NK-92 treated with Interleukin-12 subunit alpha and Interleukin-12 subunit beta, amount 100 ng/mL, for 24 hours (cell line): ENCODE measurements around the gene HOXB5.

Experiments
- DNase-seq: peaks from one replicate; lab custom pipeline; 2025; lab: John Stamatoyannopoulos, UW

Gene HOXB5

DNA sequence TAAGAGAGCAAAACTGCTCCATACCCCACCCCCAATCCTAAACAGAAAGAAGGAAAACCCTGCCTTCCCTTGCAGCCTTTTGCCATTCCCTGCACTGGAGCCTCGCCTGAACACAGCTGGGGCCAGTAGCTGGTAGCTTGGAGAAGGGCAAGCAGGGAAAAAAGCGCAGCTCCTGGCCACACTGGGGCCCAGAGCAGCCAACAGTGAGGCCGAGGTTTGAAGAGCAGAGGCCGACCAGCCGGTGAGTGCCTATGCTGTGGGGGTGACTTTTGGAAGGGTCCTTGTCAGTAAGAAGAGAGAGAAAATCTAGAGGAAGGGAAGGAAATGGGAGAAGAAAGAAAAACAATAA, 35.8 kb upstream of the HOXB5 start:
- no peak for DNase-seq

DNA sequence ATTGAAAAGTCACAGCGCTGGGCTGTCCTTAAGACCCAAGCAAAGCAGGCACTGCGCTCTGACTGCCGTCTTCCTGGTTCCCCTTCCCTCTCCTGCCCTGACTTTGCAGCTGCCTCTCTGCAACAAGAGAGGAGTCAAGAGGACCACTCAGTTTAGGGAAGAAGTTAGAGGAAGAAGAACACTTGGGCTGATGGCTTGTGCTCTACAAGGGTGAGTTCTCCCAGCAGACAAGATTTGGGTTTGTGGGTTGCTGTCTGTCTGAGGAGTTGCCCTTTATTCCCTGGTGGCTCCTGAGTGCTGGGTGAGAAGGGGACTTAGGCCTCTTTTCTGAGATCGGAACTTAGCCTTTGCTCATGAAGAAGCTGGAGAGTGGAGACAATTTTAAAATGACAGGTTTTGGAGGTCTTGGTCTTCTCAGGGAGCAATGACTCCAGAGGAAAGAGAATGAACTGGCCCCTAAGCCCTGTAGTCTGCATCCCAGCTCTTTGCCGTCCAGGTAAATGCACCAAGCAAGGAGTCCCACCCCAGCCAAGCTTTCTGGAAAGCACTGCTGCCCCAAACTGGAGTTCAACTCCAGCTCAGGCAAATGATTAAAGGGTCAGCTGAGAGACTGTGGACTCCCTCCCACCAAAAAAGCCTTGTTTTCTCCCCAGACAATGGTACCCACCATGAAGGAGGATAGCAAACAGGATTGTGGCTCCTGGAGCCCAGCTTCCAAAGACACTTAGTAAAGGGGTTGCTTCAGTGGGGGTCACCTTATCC, 35.3 kb upstream of the HOXB5 start:
- DNase-seq = no peak

DNA sequence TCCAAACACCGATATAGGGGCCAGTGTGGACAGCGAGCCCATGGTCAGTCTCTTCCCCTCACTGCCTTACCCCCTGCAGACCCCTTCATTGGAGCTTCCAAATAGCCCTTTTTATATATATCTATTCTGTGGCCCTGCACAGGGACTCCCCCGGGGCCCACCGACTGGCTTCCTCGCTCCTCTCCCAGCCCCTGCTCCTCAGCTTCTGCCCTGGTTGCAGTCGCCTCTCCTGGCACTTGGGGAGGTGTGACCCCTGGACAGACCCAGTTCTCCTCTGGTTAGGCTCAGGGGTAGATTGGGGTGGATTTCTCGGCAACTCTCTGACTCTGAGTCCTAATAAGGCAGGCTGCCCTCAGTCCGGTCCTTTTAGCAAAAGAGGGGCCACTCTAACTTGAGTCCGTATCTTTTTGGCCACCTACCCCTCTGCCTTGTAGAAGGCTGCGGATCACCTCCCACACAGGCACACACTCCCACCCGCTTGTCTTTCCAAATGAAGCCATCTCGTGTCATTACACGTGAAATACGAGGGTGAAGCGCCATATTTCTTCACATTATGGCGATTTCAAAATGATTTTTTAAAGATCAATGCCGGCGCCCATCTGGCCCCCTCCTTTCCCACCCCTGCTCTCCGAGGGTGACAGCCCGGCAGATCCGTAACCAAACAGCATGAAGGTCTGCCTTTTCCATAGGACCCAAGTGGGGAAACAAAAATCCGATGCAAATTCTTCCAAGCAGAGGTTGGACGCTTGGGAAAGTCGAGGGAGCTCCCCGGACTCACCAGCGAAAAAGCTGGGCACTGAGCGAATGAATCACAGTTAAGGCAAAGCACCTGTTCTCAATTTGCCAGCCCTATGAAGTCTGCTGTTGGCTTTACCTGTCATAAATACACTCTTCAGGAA, 34.3 kb upstream of the HOXB5 start:
- no peak for DNase-seq

DNA sequence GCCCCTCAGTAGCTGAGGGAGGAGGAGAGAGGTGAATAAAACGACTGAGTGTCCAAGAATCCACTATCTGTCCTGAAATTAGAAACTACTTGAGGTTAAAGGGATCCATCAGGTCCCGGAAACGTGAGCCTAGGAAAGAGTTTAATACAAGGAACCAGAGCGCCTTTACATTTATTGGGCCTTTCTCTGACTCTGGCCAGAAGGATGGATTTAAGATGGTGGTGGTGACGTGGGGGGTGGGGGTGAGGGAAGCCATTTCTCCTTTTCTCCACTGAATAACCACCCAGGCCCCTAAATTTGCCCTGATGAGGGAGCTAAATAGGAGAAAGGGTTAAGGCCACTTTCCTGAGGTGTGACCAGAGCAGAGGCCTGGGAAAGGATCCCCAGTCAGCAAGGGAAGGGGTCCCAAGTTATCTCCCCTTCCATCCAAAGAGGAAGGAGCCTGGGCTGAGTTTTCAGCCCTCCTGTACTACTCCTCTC, 33.6 kb upstream of the HOXB5 start:
- DNase-seq = no peak

DNA sequence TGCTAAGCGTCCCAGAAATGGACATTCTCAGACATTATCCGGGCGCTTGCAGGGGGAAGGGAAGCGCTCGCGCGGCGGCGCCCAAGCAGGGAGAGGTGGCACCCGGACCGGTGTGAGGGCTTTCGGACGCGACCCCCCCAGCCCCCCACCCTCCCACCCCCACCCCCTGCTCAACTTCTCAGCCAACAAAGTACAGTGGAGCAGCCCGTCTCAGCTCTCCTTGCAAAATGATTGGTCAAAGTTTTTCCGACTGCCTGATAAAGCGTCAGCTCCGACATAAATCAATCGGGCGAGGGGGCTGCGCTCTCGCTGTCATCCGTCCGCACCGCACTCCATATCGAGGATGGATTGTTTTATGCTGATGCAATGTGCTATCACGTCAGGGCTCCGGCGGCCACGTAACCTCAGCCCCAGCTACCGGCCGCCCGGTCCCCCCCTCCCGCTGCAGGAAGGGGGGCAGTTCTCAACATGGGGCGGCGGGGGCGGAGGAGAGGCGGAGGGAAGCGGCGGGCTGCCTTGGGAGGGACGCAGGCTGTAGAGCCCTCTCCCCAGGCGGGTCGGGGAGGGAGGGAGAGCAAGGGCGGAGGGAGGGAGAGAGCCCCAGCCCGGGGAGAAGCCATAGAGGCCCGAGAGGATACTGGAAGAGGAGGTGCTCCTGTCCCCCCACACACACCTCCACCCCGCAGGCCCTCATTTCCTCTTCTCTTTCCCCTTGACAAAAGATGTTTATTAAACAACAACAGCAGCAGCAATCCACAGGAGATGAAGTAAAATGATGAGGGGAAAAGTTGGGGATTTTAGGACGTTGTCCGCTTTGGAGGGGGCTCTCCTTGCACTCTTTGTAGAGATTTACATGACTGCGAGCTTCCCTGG, 32.9 kb upstream of the HOXB5 start, which contains the start of gene HOXB9:
TSS of gene HOXB9 (minus strand) at position 114 of the 873 bp plus-strand sequence. CDS start at position 25, 89 bp downstream.
- no peak for DNase-seq

DNA sequence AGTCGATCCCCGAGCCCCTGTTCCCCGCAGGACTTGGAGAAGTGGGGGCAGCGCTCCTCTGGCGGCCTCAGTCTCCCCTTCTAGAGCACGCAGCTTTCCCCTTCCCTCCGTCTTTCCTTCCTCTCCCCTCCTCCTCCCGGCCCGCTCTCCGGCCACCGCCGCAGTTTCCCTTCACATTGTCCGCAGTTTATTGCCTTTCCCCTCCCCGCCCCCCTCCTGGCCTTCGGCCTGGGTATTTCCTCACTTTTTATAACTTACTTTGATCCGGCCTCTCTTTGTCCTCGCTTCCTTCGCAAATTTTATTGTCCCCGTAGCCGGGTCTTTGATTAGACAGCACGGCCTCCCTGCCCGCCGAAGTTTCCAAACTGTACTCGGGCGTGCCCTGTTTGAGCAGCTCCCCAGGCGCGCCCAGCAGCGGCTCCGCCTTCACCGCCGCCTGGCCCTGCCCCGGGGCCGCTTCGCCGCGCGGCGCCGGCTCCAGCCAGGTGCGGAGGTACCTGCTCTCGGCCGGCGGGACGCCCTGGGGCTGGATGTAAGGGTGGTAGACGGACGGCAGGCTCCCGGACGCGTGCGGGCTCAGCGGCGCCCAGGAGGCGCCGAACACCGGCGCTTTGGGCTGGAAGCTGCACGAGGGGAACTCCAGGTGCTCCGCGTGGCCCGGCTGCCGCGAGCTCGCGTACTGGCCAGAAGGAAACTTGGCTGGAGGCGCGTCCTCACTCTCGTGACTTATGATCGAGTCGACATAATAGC, 32.1 kb upstream of the HOXB5 start:
- DNase-seq = no peak

DNA sequence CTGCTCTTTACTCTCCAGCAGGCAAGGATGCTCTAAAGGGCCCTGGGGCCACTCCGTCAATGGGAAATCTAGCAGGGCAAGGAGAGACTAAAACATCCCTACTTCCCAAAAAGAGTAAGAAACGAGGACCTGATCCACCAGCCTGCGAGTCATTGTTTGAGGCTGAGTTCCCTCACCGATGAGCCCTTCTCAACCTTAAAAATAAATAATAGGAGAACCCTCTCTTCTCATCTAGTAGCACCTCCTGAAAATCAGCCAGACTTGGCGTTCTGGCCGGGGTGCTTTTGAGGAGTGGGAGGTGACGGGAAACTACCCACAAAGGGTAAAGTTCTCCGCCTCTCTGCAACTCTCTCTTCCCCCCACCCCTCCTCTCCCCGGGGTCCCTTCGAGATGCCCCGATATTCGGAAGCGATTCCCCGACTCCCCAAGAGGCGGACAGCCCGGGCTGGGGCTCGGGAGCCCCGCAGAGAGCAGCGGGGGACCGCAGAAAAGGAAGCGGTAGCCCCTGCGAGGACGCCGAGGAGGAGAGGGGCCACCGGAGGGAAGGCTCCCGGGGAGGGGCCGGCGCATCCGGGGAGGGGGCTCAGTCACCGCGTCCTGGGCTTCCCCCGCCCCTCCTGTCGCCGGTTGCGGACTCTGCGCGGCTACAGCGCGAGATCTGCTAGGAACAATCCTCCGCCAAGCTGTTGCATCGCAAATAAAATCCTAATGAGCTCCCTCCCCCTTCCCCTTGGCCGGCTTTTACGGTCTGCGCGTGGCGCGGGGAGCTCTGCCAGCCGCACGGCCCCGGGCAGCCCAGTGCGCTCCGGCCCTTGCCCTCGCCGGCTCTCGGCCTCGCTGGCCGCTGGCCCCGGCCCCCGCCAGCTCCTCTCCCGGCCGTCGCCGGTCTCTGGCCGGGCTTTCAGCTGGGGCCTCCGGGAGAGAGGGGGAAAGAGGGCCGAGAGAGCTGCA, 31.2 kb upstream of the HOXB5 start:
- no peak for DNase-seq

DNA sequence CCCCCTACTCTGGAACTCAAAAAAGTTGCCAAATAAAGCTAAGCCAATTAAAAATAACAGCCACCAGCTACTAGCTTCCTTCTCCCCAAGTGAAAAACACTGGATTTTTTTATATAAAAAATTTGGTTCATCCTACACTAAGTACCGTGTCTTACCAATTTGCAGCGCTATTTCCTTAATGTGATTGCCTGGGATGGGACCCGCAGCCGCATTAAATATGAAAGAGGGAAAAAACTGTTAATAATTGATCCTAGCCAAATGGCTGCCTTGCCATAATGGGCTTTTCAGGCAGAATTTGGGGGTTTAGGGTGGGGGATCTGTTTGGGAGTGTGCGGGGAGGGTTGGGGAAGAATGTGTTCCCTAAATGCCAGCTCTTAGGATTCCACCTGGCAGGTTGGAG, 30.5 kb upstream of the HOXB5 start:
- DNase-seq = no peak

DNA sequence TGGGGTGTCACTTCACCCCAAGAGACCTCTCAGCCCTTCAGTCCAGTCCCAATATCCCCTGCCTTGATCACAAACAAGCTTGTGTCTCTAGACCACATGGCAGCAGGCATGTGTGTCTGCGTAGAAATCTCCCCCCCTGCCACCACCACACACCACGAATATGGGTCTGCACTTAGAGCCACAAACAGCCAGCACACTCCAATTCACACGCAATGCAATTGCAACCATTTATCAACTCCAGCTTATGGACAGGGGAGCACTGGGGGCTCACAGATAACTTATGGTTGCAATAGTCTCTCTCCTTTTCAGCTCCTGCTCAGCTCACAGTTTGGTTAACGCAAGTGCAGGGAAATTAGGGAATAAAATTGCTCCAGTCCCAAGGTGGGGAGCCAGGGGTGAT, 30.0 kb upstream of the HOXB5 start:
- no peak for DNase-seq

DNA sequence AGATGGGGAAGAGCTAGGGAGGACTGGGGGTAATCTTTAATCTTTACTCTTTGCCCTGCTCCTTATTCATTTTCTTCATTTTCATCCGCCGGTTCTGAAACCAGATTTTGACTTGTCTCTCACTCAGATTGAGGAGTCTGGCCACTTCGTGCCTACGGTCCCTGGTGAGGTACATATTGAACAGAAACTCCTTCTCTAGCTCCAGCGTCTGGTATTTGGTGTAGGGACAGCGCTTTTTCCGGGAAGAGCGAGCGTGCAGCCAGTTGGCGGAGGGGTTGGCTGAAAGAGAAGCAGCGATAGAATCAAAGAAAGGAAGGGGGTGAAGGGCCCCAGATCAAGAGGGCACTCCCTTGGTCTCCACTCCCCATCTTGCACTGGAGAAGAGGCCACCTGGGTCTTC, 29.3 kb upstream of the HOXB5 start:
- DNase-seq = no peak

DNA sequence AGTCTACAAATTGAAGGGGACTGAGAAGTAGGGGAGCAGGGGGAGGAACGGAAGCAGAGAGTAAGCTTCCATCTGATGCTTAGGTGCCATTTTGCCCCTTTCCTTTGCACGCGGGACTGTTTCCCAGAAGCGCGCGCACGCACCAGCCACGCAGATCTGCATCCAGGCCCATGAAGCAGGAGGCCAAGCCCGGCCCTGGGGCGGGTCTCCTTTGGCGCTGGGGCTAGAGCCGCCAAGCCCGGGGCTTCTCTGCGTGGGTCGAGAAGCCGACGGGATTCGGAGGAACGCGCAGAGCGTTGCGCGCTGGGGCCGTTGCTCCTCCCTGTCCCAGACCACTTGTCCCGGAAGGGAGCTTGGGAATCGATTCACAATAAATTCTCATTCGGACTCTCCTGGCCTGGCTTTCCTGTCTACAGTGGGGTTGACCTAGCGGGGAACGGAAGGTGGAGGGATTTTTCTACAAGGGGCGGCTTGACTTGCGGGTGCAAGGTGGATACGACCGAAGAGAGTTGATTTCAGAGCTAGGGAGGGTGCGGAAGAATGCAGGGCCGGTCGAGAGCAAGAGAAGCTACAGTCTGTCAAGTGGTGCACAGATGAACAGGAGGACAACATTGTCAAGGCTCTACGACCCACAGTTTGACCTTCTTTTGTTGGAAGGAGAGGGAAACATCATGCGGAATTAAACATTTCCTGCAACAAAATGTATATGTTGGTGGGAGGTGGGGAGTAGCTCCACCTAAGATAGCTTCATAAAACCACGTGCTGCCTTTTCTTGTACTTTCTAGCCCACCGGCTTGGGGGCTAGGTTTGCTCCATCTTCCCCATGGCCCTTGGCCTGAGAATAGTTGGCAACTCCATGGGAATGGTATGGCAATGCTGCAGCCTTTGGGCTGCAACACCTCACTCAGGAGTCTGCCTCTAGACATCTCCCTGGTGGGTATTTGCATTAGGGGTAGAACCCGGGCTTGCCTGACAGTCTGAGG, 28.1 kb upstream of the HOXB5 start:
- no peak for DNase-seq

DNA sequence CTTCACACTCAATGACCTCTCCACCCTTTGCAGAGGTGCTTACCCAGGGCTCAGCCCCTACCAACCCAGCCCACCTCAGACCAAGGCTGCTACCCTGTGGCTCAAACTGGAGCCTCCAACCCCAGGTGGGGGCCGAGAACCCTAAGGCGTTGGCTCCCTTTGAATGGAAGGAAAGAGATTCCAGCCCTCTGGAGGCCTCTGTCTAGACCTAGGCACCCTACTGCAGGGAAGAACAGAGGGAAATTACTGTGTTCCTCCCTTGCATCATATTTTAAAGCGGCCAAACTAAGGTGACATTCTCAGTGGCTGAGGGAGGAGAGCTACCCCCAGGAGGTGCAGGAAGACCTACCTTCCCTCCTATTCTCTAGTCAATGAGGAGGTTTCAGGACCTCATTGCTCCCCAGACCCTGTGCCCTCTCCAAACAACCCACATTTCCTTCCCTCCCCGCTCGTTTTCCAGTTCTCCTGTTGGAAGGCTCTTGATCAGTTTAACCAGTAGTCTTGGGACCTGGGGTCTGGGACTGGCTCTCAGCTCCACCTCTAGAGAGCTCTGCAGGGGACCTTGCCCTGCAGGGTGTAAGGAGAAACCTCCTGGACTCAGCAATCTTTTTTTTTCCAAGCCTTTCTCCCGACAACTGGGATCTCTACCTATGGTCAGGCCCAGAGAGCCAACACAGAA, 27.0 kb upstream of the HOXB5 start:
- DNase-seq = no peak

DNA sequence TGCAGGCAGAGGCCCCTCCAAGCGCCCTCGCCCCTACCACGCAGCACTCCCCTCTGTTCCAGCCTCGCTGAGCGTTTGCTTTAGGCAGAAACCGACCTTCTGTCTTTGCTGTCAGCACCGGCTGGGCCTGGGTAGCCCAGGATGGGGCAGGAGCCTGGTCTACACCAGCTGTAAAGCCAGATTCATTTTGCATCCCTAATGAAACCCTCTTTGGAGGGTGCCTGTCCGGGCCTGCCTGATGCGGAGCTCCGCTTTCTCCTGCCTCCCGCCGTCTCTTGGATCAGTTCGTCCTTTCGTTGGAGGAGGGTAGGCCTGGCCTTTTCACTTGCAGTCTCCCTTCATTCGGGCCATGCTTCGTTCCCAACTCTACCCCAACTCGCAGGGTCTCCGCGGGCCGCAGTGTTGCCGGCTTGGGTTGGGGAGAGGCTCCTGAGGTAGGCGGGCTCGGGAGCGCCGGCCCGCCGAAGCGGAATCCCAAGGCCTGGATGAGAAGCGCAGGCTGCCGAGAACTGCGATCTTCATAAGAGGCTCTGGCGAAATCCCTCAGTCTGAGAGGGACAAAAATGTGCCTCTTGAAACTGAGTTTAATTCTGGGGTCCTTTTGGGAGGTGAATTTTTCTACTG, 26.4 kb upstream of the HOXB5 start:
- DNase-seq = no peak

DNA sequence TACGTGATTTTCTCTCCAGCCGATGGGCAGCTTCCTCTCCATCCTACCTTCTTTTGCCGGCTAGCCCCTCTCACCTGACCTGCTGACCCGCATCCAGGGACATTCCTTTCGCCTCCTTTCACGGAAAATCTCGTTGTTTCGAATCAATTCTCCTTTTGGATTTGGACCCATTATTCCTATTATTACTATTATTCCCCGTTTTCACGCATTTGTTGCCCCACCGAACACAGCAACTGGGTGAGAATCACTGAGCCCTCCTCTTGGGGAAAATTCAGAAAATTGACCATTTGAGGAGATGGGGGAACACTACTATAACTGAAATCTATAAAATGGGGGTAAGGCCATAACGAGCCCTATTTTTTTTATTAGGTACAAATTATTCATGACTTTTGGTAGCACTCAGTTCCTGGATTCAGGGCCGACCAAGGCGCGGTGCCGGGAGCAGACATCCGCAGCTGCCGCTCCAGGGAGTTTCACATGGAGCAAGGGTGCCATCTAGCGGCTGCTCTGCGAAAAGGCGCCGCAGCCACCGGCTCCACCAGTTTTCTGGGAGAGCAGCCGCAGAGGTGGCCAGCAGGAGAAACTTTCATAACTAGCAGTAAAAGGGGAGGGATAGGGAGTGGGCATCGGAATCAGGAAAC, 24.8 kb upstream of the HOXB5 start:
- peak; percentile 61 for DNase-seq

DNA sequence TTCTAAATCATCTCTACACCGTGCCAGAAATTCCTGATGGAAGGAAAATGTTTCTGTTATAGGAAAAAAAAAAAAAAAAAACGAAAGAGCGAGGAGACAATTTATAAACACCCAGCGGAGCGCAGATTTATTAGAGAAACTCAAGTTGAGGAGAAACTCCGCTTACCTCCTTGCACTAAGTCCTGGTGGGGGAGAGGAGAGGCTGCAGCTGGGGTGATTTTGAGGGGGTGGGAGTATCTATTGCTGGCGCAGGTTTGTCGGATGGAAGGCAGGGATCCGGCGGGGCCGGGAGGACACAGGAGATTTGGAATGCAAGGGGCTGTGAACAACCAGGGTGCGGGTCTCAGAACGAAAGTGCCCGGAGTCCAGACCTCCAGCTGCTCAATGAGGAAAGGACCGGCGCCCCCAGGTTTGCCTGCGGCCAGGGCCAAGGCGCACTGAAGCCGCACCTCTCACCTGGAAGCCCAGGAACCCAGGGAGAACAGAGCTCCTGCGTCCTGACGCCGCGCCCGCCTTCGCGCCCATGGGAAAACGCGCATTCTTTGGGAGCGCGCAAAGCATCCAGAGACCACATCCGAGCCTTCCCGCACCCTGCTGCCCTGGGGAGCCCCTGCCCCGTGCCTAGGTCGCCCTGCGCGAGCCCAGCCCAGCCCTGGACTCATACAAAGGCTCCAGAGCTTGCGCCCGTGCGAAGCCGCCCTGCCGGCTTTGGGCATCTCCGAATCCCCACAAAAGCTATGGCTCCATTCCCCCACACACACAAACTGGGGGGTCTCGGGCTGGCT, 24.1 kb upstream of the HOXB5 start:
- DNase-seq = no peak

DNA sequence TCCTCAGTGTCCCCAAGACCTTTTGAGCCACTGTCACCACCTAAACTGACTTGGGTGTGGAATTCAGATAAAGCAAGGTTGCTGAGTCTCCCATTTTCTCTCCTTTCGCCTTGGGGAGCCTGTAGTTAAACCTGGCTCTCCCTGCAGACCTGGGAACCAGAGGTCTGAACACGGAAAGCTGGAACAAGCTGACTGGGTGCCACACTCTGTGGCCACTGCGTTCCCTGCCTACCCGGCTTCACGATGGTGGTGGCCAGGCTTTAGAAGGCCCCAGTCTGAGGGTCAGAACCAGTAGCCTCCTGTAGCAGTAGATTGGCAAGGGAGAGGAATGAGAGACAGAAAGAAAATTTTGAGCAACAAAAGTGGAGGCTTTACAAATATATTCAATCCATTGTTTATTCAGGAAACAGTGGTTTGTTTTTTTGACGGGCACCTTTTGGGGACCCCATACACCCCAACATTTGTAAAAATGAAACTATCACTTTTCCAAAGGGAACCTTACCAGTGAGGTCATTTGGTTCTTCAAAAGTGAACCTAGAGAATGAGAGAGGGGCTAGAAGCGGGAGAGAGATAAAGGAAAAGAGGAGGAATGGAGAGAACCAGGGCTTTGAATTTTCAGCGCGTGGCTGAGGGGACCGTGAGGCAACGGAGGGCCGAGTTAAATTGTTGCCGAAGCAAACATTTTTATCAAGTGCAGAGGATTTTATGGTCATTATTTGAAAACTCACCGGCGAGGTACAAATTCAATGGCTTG, 23.3 kb upstream of the HOXB5 start:
- no peak for DNase-seq
